Panc1 (cell line): ENCODE data around the gene IGSF21. TPM values are rescaled to one million over a fixed set of nuclear protein-coding genes. Genes with fewer than 3 reads are reported as not detected.

ENCODE experiments used
- ATAC-seq: fragments of 200-7000 bp; cut with Tn5 transposase; 2 replicates; pipeline ENCODE4 v1.9.1; 2020; ENCODE audit warnings: mild to moderate bottlenecking, moderate library complexity
- BruUV-seq: library from RNA; stranded (reverse); fragments of 400-500 nt; replicated peaks from 2 replicates; lab custom pipeline; 2021; lab: Mats Ljungman, UMichigan
- CTCF ChIA-PET: fragments of 300-600 bp; sonication (Branson Sonifier 250); formaldehyde crosslinking; loops from one replicate; lab custom pipeline; 2022; ENCODE audit warnings: antibody characterized with exemption; lab: Charles Lee
- POLR2A ChIA-PET: fragments of 300-600 bp; sonication (Branson Sonifier 250); formaldehyde crosslinking; loops from one replicate; lab custom pipeline; 2022; ENCODE audit warnings: antibody characterized with exemption; lab: Charles Lee
- DNase-seq: peaks from one replicate; pipeline ENCODE4 v3.0.0-alpha.2; 2010; ENCODE audit warnings: low read depth, low spot score
- H3K27ac ChIP-seq: 2 replicates; pipeline ENCODE4 v1.5.1; 2011; ENCODE audit warnings: mild to moderate bottlenecking, low read length, inconsistent platforms
- H3K27me3 ChIP-seq: fragments of 200-500 bp; sonication (Bioruptor generic); 2 replicates; pipeline ENCODE4 v1.6.0; 2014; ENCODE audit warnings: low read length, inconsistent platforms; ENCODE audit not compliant: control insufficient read depth, insufficient read depth
- H3K36me3 ChIP-seq: fragments of 200-500 bp; sonication (Bioruptor generic); 2 replicates; pipeline ENCODE4 v1.5.1; 2014; ENCODE audit warnings: inconsistent platforms, mild to moderate bottlenecking, low read length, moderate library complexity; ENCODE audit not compliant: control insufficient read depth, insufficient read depth
- H3K4me1 ChIP-seq: 2 replicates; pipeline ENCODE4 v1.5.1; 2011; ENCODE audit warnings: inconsistent platforms, mild to moderate bottlenecking, low read length, moderate library complexity; ENCODE audit not compliant: control insufficient read depth, insufficient read depth
- H3K4me3 ChIP-seq, 2 experiments: 2 replicates each; pipeline ENCODE4 v1.5.1; 2011 to 2012; ENCODE audit warnings: low read depth in 2 of 2, low read length in 2 of 2, mild to moderate bottlenecking in 2 of 2, inconsistent platforms in 1 of 2, moderate library complexity in 1 of 2
- H3K9me3 ChIP-seq: fragments of 200-500 bp; sonication (Bioruptor generic); 2 replicates; pipeline ENCODE4 v1.5.1; 2014; ENCODE audit warnings: low read depth, mild to moderate bottlenecking, inconsistent platforms, low read length, moderate library complexity; ENCODE audit not compliant: control insufficient read depth, insufficient read depth
- CTCF ChIP-seq: fragments of 450-650 bp; IDR thresholded peaks from 2 replicates; pipeline ENCODE4 v1.5.1; 2017; ENCODE audit warnings: mild to moderate bottlenecking
- POLR2AphosphoS5 ChIP-seq: IDR thresholded peaks from 2 replicates; pipeline ENCODE4 v1.6.1; 2012; ENCODE audit warnings: mild to moderate bottlenecking, low read depth, low read length, moderate library complexity
- REST ChIP-seq, 2 experiments: IDR thresholded peaks; 2 replicates each; pipeline ENCODE4 v1.6.1; 2011 to 2012; ENCODE audit warnings: low read depth in 2 of 2, control low read depth in 1 of 2, low read length in 1 of 2, mild to moderate bottlenecking in 1 of 2, moderate library complexity in 1 of 2; ENCODE audit not compliant: insufficient read depth in 1 of 2
- SIN3A ChIP-seq: IDR thresholded peaks from 2 replicates; pipeline ENCODE4 v1.6.1; 2012; ENCODE audit warnings: low read depth, mild to moderate bottlenecking, low read length, moderate library complexity, borderline replicate concordance; ENCODE audit not compliant: insufficient read depth
- TCF7L2 ChIP-seq: IDR thresholded peaks from 2 replicates; pipeline ENCODE4 v1.6.1; 2011; ENCODE audit warnings: mild to moderate bottlenecking, low read depth, low read length, inconsistent platforms
- in situ Hi-C: cut with HindIII; loops from 2 replicates; pipeline ENCODE4 v1.10.0; 2016; ENCODE audit warnings: low sequenced_read_pairs, low pct_unique_long_range_greater_than_20kb
- intact Hi-C: fragments of 100-400 bp; cut with micrococcal nuclease; formaldehyde crosslinking; loops from one replicate; pipeline ENCODE4 v1.10.0; 2022; ENCODE audit not compliant: unreplicated experiment
- total RNA-seq: library from RNA; stranded (reverse); gene quantifications from one replicate; pipeline ENCODE4 v1.2.1, GENCODE V29; 2021; ENCODE audit not compliant: unreplicated experiment

IGSF21 gene
- total RNA-seq, 1 experiment from 2014 or later = not detected

GRCh38 chr1:18327650-18328049 is 220.1 kb downstream of the IGSF21 start:
- H3K27ac ChIP-seq = no peak overlapping the region
- BruUV-seq = no TSS peak
- in situ Hi-C loops = no loop called here

GRCh38 chr1:18328803-18329202 is 221.2 kb downstream of the IGSF21 start:
- no peaks in the 10 kb centered on the region for H3K9me3 ChIP-seq
- TF ChIP-seq POLR2AphosphoS5 (no peak), CTCF (0 out of 2 replicates have a peak, but pooled peaks have one; percentile 5)

More at GRCh38 chr1:18327650-18328049, 220.1 kb downstream of the IGSF21 start:
- H3K27me3 ChIP-seq = peaks cover 20% of the 10 kb centered on the region
- no peaks in the 10 kb centered on the region for H3K9me3 ChIP-seq
- no peaks in the 10 kb centered on the region for H3K36me3 ChIP-seq
- H3K4me1 ChIP-seq = no peaks in the 10 kb centered on the region
- ATAC-seq (no peak), DNase-seq (no peak)
- H3K4me3 ChIP-seq = no peak overlapping the region
- TF ChIP-seq SIN3A = no peak
- TF ChIP-seq CTCF = no peak
- TF ChIP-seq REST (IDR thresholded peaks at IDR 0.05; ENCODE audit: insufficient read depth in 1 of 2, low read depth in 2 of 2, low read length in 1 of 2) = no peak
- TF ChIP-seq TCF7L2 = no peak
- TF ChIP-seq POLR2AphosphoS5 = no peak
- ChIA-PET CTCF (no interaction called here), POLR2A (no interaction called here)
- intact Hi-C loops = no loop called here

More at GRCh38 chr1:18328803-18329202, 221.2 kb downstream of the IGSF21 start:
- no peak overlapping the region for H3K27ac ChIP-seq
- no peak overlapping the region for H3K4me3 ChIP-seq
- in situ Hi-C loops = no loop called here
- intact Hi-C loops = no loop called here
- CTCF ChIA-PET = no interaction called here
- H3K27me3 ChIP-seq = peaks cover 22% of the 10 kb centered on the region
- BruUV-seq = no TSS peak
- no peak for DNase-seq
- H3K36me3 ChIP-seq = no peaks in the 10 kb centered on the region
- POLR2A ChIA-PET = no interaction called here
- H3K4me1 ChIP-seq = no peaks in the 10 kb centered on the region
- no peak for ATAC-seq
